ENCODE data around the gene PPP2R5B. TPM values are rescaled to one million over a fixed set of nuclear protein-coding genes. Genes with fewer than 3 reads are reported as not detected.

The PPP2R5B gene
- total RNA-seq, 1 donor from 2014 or later: 5.7 TPM

DNA sequence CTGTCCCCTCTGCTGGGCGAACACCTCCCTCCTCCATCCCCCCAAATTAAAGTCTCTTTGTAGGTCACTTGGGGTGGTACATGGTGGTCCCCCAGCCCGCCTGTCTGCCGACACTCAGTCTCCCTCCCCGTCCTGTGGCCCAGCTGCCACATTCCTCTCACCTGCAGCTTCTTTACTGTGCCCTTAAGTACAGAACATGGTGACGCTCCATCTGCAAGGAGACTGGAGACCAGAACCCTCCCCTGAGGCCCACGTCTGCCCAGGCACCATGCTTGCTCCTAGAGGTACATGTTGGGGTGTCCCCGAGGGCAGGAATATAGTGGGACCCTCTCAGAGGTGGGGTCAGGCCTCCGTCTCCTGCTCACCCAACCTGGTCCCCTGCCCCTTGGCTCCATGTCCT, 40.5 kb upstream of the PPP2R5B start:
- no peaks in the 10 kb centered on the region for H3K27me3 ChIP-seq
- peaks cover 7% of the 10 kb centered on the region for H3K27me3 Mint-ChIP-seq (ENCODE audit: insufficient read depth, low read depth)
- no peak for DNase-seq (ENCODE audit: low spot score)
- peaks cover 11% of the 10 kb centered on the region for H3F3A ChIP-seq (ENCODE audit: low read depth)
- peaks cover 29% of the 10 kb centered on the region for H3K4me1 Mint-ChIP-seq
- no peak overlapping the region for H3K4me3 ChIP-seq
- H3K9me3 Mint-ChIP-seq: no peaks in the 10 kb centered on the region
- no peak overlapping the region for H3K27ac ChIP-seq
- no peaks in the 10 kb centered on the region for H3K9me3 ChIP-seq (ENCODE audit: low read depth)
- no peaks in the 10 kb centered on the region for H3K79me2 ChIP-seq (ENCODE audit: low read depth)
- no peaks in the 10 kb centered on the region for H4K20me1 ChIP-seq (ENCODE audit: low read depth)
- H3K9ac ChIP-seq: no peak overlapping the region
- peaks cover 19% of the 10 kb centered on the region for H3K4me1 ChIP-seq
- no peak overlapping the region for H3K27ac Mint-ChIP-seq
- H2AFZ ChIP-seq (replicated peaks): no peak overlapping the region
- H3K36me3 ChIP-seq: no peaks in the 10 kb centered on the region
- H3K4me2 ChIP-seq: no peak overlapping the region
- TF ChIP-seq EZH2phosphoT487 (IDR thresholded peaks at IDR 0.05): no peak
- no peak for TF ChIP-seq EZH2 (IDR thresholded peaks at IDR 0.05)
- TF ChIP-seq, protein P1, sequence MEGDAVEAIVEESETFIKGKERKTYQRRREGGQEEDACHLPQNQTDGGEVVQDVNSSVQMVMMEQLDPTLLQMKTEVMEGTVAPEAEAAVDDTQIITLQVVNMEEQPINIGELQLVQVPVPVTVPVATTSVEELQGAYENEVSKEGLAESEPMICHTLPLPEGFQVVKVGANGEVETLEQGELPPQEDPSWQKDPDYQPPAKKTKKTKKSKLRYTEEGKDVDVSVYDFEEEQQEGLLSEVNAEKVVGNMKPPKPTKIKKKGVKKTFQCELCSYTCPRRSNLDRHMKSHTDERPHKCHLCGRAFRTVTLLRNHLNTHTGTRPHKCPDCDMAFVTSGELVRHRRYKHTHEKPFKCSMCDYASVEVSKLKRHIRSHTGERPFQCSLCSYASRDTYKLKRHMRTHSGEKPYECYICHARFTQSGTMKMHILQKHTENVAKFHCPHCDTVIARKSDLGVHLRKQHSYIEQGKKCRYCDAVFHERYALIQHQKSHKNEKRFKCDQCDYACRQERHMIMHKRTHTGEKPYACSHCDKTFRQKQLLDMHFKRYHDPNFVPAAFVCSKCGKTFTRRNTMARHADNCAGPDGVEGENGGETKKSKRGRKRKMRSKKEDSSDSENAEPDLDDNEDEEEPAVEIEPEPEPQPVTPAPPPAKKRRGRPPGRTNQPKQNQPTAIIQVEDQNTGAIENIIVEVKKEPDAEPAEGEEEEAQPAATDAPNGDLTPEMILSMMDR (IDR thresholded peaks at IDR 0.05): no peak
- H3K4me3 Mint-ChIP-seq: peak overlapping the region; percentile 25
- H3K36me3 Mint-ChIP-seq: no peaks in the 10 kb centered on the region

DNA sequence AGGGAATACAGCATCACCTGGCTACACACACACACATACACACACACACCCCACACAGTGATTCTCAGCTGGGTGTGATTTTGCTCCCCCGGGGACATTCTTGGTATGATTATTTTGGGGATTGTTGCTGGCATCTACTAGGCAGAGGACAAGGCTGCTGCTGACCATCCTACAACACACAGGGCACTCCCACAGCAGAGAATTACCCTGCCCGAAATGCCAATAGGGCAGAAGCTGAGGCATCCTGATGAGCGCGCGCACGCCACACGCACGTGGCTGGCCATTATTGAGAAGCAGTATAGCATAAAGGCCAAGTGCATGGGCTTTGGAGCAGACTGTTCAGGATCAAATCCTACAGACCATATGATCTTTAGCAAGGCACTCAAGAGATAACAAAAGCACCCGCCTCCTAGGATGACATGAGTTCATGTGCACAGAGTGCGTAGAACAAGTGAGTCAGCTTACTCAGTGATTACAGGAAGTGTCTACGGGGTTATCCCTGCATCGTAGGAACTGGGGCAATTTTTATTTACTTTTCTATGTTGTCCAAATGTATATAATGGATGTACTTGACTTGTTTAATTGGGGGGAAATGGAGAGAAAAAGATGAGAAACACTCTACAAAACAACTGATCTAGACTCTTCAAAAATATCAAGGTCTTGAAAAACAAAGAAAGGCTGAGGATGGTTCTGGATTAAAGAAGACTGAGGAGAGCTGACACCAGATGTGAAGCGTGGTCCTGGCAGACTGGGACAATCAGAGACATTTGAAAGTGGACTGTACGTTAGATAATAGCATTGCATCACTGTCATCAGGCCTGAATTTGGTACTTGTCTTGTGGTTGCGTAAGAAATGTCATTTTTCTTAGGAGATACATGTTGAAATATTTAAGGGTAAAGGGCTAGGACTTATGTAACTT, 38.9 kb upstream of the PPP2R5B start:
- no peaks in the 10 kb centered on the region for H3K9me3 ChIP-seq (ENCODE audit: low read depth)
- Mint-ChIP-seq H3K27me3 (ENCODE audit: insufficient read depth, low read depth) (peaks cover 4% of the 10 kb centered on the region), H3K36me3 (no peaks in the 10 kb centered on the region), H3K27ac (no peak overlapping the region), H3K4me1 (peaks cover 15% of the 10 kb centered on the region), H3K4me3 (no peak overlapping the region), H3K9me3 (no peaks in the 10 kb centered on the region)
- peaks cover 3% of the 10 kb centered on the region for H3F3A ChIP-seq (ENCODE audit: low read depth)
- no peak for DNase-seq (ENCODE audit: low spot score)
- H3K4me3 ChIP-seq: no peak overlapping the region
- no peaks in the 10 kb centered on the region for H4K20me1 ChIP-seq (ENCODE audit: low read depth)
- no peak overlapping the region for H3K9ac ChIP-seq
- no peak for TF ChIP-seq EZH2 (IDR thresholded peaks at IDR 0.05)
- TF ChIP-seq EZH2phosphoT487 (IDR thresholded peaks at IDR 0.05): no peak
- TF ChIP-seq, protein P1 (IDR thresholded peaks at IDR 0.05): no peak
- no peak overlapping the region for H3K27ac ChIP-seq
- H3K4me2 ChIP-seq: no peak overlapping the region
- no peaks in the 10 kb centered on the region for H3K27me3 ChIP-seq
- peaks cover 12% of the 10 kb centered on the region for H3K4me1 ChIP-seq
- no peak overlapping the region for H2AFZ ChIP-seq (replicated peaks)
- no peaks in the 10 kb centered on the region for H3K79me2 ChIP-seq (ENCODE audit: low read depth)
- H3K36me3 ChIP-seq: no peaks in the 10 kb centered on the region

DNA sequence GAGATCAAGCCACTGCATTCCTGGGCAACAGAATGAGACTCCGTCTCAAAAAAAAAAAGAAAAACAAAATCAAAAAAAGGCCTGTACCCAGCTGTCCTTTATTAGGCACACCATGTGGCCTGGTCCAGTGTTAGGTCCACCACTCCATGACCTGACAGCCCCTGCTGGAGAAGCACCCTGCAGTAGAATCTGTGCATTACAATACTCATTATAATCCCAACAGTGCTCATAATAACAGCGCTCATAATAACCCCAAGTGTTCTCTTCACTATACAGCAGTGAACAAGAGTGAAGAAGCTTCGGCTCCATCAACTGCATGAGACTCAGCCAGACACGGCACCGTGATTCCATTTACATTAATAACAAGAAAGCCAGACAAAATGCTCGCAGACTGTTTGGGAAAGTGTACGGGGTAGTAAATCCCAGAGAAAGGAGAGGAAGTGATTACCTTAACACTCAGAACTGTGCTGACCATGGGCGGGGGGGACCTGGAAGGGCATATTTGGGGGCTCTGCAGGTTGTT, 37.2 kb upstream of the PPP2R5B start:
- Mint-ChIP-seq H3K9me3 (no peaks in the 10 kb centered on the region), H3K27ac (peak overlapping the region; percentile 72), H3K27me3 (ENCODE audit: insufficient read depth, low read depth) (peaks cover 9% of the 10 kb centered on the region), H3K4me1 (peaks cover 12% of the 10 kb centered on the region), H3K36me3 (no peaks in the 10 kb centered on the region), H3K4me3 (peak overlapping the region; percentile 10)
- DNase-seq (ENCODE audit: low spot score): no peak
- Histone ChIP-seq H2AFZ (replicated peaks) (peak overlapping the region; percentile 97), H3K79me2 (ENCODE audit: low read depth) (no peaks in the 10 kb centered on the region), H3K4me3 (no peak overlapping the region), H3F3A (ENCODE audit: low read depth) (peaks cover 3% of the 10 kb centered on the region), H3K4me1 (peaks cover 12% of the 10 kb centered on the region), H3K27ac (no peak overlapping the region), H3K9ac (no peak overlapping the region), H4K20me1 (ENCODE audit: low read depth) (no peaks in the 10 kb centered on the region), H3K9me3 (ENCODE audit: low read depth) (no peaks in the 10 kb centered on the region), H3K4me2 (peak overlapping the region; percentile 74), H3K27me3 (no peaks in the 10 kb centered on the region), H3K36me3 (no peaks in the 10 kb centered on the region)
- TF ChIP-seq EZH2 (IDR thresholded peaks at IDR 0.05) (no peak), EZH2phosphoT487 (IDR thresholded peaks at IDR 0.05) (no peak)
- TF ChIP-seq, protein P1 (IDR thresholded peaks at IDR 0.05): no peak
